GM12874 (cell line): ENCODE data around the gene CELSR1.

Experiments used
- TF ChIP-seq, protein P1 (sequence below): IDR thresholded peaks from 2 replicates; pipeline ENCODE4 v1.5.1; 2011; ENCODE audit warnings: low read depth, mild to moderate bottlenecking, control low read depth, low read length, moderate library complexity; ENCODE audit not compliant: insufficient read depth

CELSR1 gene

GRCh38 chr22:46572911-46573780, 35.7 kb upstream of the CELSR1 start:
- TF ChIP-seq, protein P1, sequence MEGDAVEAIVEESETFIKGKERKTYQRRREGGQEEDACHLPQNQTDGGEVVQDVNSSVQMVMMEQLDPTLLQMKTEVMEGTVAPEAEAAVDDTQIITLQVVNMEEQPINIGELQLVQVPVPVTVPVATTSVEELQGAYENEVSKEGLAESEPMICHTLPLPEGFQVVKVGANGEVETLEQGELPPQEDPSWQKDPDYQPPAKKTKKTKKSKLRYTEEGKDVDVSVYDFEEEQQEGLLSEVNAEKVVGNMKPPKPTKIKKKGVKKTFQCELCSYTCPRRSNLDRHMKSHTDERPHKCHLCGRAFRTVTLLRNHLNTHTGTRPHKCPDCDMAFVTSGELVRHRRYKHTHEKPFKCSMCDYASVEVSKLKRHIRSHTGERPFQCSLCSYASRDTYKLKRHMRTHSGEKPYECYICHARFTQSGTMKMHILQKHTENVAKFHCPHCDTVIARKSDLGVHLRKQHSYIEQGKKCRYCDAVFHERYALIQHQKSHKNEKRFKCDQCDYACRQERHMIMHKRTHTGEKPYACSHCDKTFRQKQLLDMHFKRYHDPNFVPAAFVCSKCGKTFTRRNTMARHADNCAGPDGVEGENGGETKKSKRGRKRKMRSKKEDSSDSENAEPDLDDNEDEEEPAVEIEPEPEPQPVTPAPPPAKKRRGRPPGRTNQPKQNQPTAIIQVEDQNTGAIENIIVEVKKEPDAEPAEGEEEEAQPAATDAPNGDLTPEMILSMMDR: no peak

GRCh38 chr22:46571642-46572250, 34.3 kb upstream of the CELSR1 start:
- TF ChIP-seq, protein P1: no peak

- TF ChIP-seq, protein P1: no peak
Observed at GRCh38 chr22:46569848-46570695, 32.7 kb upstream of the CELSR1 start.

GRCh38 chr22:46569055-46569847, 31.8 kb upstream of the CELSR1 start:
- TF ChIP-seq, protein P1: no peak

- TF ChIP-seq, protein P1: no peak
Observed at GRCh38 chr22:46568102-46568809, 30.8 kb upstream of the CELSR1 start.

- TF ChIP-seq, protein P1: no peak
Observed at GRCh38 chr22:46567471-46567870, 30.1 kb upstream of the CELSR1 start.
